ENCODE measurements around the gene LRRN3.

LRRN3 gene

GRCh38 chr7:111113263-111114017 is 22.5 kb downstream of the LRRN3 start:
- TF ChIP-seq PPARA (CRISPR knock-in tag; IDR thresholded peaks at IDR 0.05; ENCODE audit: borderline replicate concordance) (no peak), ZC3H10 (CRISPR knock-in tag; IDR thresholded peaks at IDR 0.05) (no peak), CSDC2 (CRISPR knock-in tag; IDR thresholded peaks at IDR 0.05) (no peak), CSRNP3 (CRISPR knock-in tag; IDR thresholded peaks at IDR 0.05) (no peak; the same call in 1 of the 2 replicates), ZFP3 (CRISPR knock-in tag; IDR thresholded peaks at IDR 0.05) (no peak), ZFP30 (CRISPR knock-in tag; IDR thresholded peaks at IDR 0.05) (peak; percentile 51; the same call in 1 of the 2 replicates), ISL1 (CRISPR knock-in tag; IDR thresholded peaks at IDR 0.05) (peak; percentile 76), RARB (CRISPR knock-in tag; IDR thresholded peaks at IDR 0.05) (no peak), TSHZ2 (CRISPR knock-in tag; IDR thresholded peaks at IDR 0.05) (peak; percentile 69; the same call in 1 of the 2 replicates), CREB5 (CRISPR knock-in tag; IDR thresholded peaks at IDR 0.05; ENCODE audit: low read depth) (peak; percentile 98), TOX (CRISPR knock-in tag; IDR thresholded peaks at IDR 0.05; ENCODE audit: borderline replicate concordance) (no peak), TCF4 (CRISPR knock-in tag; IDR thresholded peaks at IDR 0.05; ENCODE audit: borderline replicate concordance) (peak; percentile 38; the same call in 1 of the 2 replicates), ZNF70 (CRISPR knock-in tag; IDR thresholded peaks at IDR 0.05) (no peak), SNAI2 (CRISPR knock-in tag; IDR thresholded peaks at IDR 0.05) (peak; percentile 65; the same call in 1 of the 2 replicates), BACH2 (CRISPR knock-in tag; IDR thresholded peaks at IDR 0.05; ENCODE audit: borderline replicate concordance) (no peak), OSR1 (CRISPR knock-in tag; IDR thresholded peaks at IDR 0.05) (no peak), ARNTL (CRISPR knock-in tag; IDR thresholded peaks at IDR 0.05; ENCODE audit: borderline replicate concordance, low read depth) (no peak), ZNF8 (CRISPR knock-in tag; IDR thresholded peaks at IDR 0.05) (no peak), GLIS3 (CRISPR knock-in tag; IDR thresholded peaks at IDR 0.05) (no peak), ZNF565 (CRISPR knock-in tag; conservative IDR thresholded peaks at IDR 0.05; ENCODE audit: low read depth) (no peak), ESRRG (CRISPR knock-in tag; IDR thresholded peaks at IDR 0.05) (no peak)
- TF ChIP-seq, protein P1, sequence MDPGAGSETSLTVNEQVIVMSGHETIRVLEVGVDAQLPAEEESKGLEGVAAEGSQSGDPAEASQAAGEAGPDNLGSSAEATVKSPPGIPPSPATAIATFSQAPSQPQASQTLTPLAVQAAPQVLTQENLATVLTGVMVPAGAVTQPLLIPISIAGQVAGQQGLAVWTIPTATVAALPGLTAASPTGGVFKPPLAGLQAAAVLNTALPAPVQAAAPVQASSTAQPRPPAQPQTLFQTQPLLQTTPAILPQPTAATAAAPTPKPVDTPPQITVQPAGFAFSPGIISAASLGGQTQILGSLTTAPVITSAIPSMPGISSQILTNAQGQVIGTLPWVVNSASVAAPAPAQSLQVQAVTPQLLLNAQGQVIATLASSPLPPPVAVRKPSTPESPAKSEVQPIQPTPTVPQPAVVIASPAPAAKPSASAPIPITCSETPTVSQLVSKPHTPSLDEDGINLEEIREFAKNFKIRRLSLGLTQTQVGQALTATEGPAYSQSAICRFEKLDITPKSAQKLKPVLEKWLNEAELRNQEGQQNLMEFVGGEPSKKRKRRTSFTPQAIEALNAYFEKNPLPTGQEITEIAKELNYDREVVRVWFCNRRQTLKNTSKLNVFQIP (CRISPR knock-in tag; IDR thresholded peaks at IDR 0.05; ENCODE audit: borderline replicate concordance, low read depth): no peak
- TF ChIP-seq, protein P2, sequence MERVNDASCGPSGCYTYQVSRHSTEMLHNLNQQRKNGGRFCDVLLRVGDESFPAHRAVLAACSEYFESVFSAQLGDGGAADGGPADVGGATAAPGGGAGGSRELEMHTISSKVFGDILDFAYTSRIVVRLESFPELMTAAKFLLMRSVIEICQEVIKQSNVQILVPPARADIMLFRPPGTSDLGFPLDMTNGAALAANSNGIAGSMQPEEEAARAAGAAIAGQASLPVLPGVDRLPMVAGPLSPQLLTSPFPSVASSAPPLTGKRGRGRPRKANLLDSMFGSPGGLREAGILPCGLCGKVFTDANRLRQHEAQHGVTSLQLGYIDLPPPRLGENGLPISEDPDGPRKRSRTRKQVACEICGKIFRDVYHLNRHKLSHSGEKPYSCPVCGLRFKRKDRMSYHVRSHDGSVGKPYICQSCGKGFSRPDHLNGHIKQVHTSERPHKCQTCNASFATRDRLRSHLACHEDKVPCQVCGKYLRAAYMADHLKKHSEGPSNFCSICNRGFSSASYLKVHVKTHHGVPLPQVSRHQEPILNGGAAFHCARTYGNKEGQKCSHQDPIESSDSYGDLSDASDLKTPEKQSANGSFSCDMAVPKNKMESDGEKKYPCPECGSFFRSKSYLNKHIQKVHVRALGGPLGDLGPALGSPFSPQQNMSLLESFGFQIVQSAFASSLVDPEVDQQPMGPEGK (CRISPR knock-in tag; IDR thresholded peaks at IDR 0.05; ENCODE audit: borderline replicate concordance): no peak
- ATAC-seq: peak; percentile 77

- no peak for ATAC-seq
- TF ChIP-seq TCF4 (CRISPR knock-in tag; IDR thresholded peaks at IDR 0.05; ENCODE audit: borderline replicate concordance) (no peak), CSDC2 (CRISPR knock-in tag; IDR thresholded peaks at IDR 0.05) (no peak), CSRNP3 (CRISPR knock-in tag; IDR thresholded peaks at IDR 0.05) (no peak), CREB5 (CRISPR knock-in tag; IDR thresholded peaks at IDR 0.05; ENCODE audit: low read depth) (no peak), SNAI2 (CRISPR knock-in tag; IDR thresholded peaks at IDR 0.05) (no peak), TSHZ2 (CRISPR knock-in tag; IDR thresholded peaks at IDR 0.05) (no peak)
Observed at GRCh38 chr7:111115966-111116365, 25.0 kb downstream of the LRRN3 start.

All from SK-N-SH treated with all-trans-retinoic acid at 6 μM for 48 hours (cell line).